H1 (cell line): ENCODE data around the gene ACVRL1. TPM values are rescaled to one million over a fixed set of nuclear protein-coding genes. Genes with fewer than 3 reads are reported as not detected.

ENCODE experiments used
- CTCF ChIA-PET: fragments of 300-600 bp; sonication (Branson Sonifier 250); formaldehyde crosslinking; loops from one replicate; lab custom pipeline; 2021; ENCODE audit not compliant: partially characterized antibody; lab: Charles Lee
- POLR2A ChIA-PET: fragments of 300-600 bp; sonication (Branson Sonifier 250); formaldehyde crosslinking; loops from one replicate; lab custom pipeline; 2021; ENCODE audit warnings: inconsistent platforms; ENCODE audit not compliant: partially characterized antibody; lab: Charles Lee
- DNase-seq, 2 experiments: peaks; one replicate each; pipeline versions ENCODE4 v3.0.0 to v3.0.0-alpha.2; 2010 to 2022; ENCODE audit warnings: low spot score in 2 of 2, low read depth in 1 of 2, mixed read lengths in 1 of 2
- FAIRE-seq: peaks from 2 replicates; lab custom pipeline; 2011; peaks lifted over from hg19 to GRCh38; lab: Jason Lieb, UNC
- H2AFZ ChIP-seq: 2 replicates; pipeline ENCODE4 v1.8.1; 2012; ENCODE audit warnings: low read length, inconsistent platforms
- H2AK5ac ChIP-seq: 2 replicates; pipeline ENCODE4 v1.6.1; 2013; ENCODE audit warnings: low read depth, low read length
- H2BK120ac ChIP-seq: replicated peaks from 2 replicates; pipeline ENCODE3; 2013; ENCODE audit warnings: low read depth, low read length, inconsistent platforms
- H2BK12ac ChIP-seq: 2 replicates; pipeline ENCODE4 v1.6.1; 2013; ENCODE audit warnings: low read depth, low read length
- H2BK15ac ChIP-seq: 2 replicates; pipeline ENCODE4 v1.6.1; 2013; ENCODE audit warnings: low read length
- H2BK20ac ChIP-seq: 2 replicates; pipeline ENCODE4 v1.6.1; 2013; ENCODE audit warnings: low read length
- H2BK5ac ChIP-seq: 2 replicates; pipeline ENCODE4 v1.6.1; 2013; ENCODE audit warnings: low read depth, low read length
- H3K14ac ChIP-seq: 2 replicates; pipeline ENCODE4 v1.6.1; 2013; ENCODE audit warnings: inconsistent platforms; ENCODE audit not compliant: insufficient read length
- H3K18ac ChIP-seq: 2 replicates; pipeline ENCODE4 v1.6.1; 2013; ENCODE audit warnings: low read length; ENCODE audit errors: extremely low read depth
- H3K23ac ChIP-seq: 2 replicates; pipeline ENCODE4 v1.6.1; 2013; ENCODE audit warnings: inconsistent platforms; ENCODE audit not compliant: insufficient read length
- H3K23me2 ChIP-seq: 2 replicates; pipeline ENCODE4 v1.6.1; 2013; ENCODE audit warnings: low read depth, low read length
- H3K27ac ChIP-seq: 2 replicates; pipeline ENCODE4 v1.6.1; 2011; ENCODE audit warnings: low read depth, low read length, inconsistent platforms
- H3K27me3 ChIP-seq, 4 experiments: replicated peaks in 1 of 4; 1 replicate in 1 of 4; 2 replicates in 3 of 4; pipeline versions ENCODE4 v1.6.1 to v1.8.1; 2011 to 2013; ENCODE audit warnings: low read length in 3 of 4, mild to moderate bottlenecking in 3 of 4, inconsistent platforms in 2 of 4, mixed read lengths in 2 of 4, moderate library complexity in 1 of 4; ENCODE audit not compliant: control insufficient read depth in 3 of 4, insufficient read depth in 3 of 4; ENCODE audit errors: extremely low read depth in 1 of 4
- H3K36me3 ChIP-seq, 4 experiments: 2 replicates each; pipeline versions ENCODE4 v1.6.1 to v1.8.1; 2011 to 2013; ENCODE audit warnings: mild to moderate bottlenecking in 4 of 4, low read length in 3 of 4, moderate library complexity in 2 of 4, control low read depth in 1 of 4, inconsistent platforms in 1 of 4; ENCODE audit not compliant: insufficient read depth in 4 of 4, control insufficient read depth in 2 of 4
- H3K4ac ChIP-seq: replicated peaks from 2 replicates; pipeline ENCODE3; 2013; ENCODE audit warnings: low read length, low read depth, mixed read lengths, inconsistent platforms; ENCODE audit not compliant: insufficient read length
- H3K4me1 ChIP-seq, 4 experiments: replicated peaks in 1 of 4; 1 replicate in 1 of 4; 2 replicates in 3 of 4; pipeline versions ENCODE4 v1.6.1 to v1.8.1; 2011 to 2013; ENCODE audit warnings: low read length in 3 of 4, inconsistent platforms in 2 of 4, mixed read lengths in 1 of 4; ENCODE audit not compliant: insufficient read depth in 4 of 4, control insufficient read depth in 3 of 4
- H3K4me2 ChIP-seq, 2 experiments: 2 replicates each; pipeline versions ENCODE4 v1.6.1 to v1.8.1; 2011 to 2013; ENCODE audit warnings: low read depth in 2 of 2, low read length in 2 of 2, control low read depth in 1 of 2, inconsistent platforms in 1 of 2, mild to moderate bottlenecking in 1 of 2; ENCODE audit not compliant: insufficient read depth in 1 of 2
- H3K4me3 ChIP-seq, 4 experiments: fragments of 200-600, 300-600 bp in 1 of 4; sonication (generic), shearing (Covaris generic), sonication (Bioruptor Twin) in 1 of 4; 2 replicates each; pipeline versions ENCODE4 v1.5.1 to v1.8.1; 2011 to 2016; ENCODE audit warnings: low read length in 4 of 4, low read depth in 3 of 4, control low read depth in 2 of 4, inconsistent platforms in 2 of 4, mild to moderate bottlenecking in 2 of 4, mixed read lengths in 1 of 4, moderate library complexity in 1 of 4; ENCODE audit not compliant: insufficient read depth in 2 of 4; ENCODE audit errors: extremely low read depth in 1 of 4
- H3K56ac ChIP-seq: replicated peaks from 2 replicates; pipeline ENCODE3; 2013; ENCODE audit warnings: low read depth, mild to moderate bottlenecking, mixed read lengths, low read length, inconsistent platforms; ENCODE audit not compliant: insufficient read length
- H3K79me1 ChIP-seq: 2 replicates; pipeline ENCODE4 v1.6.1; 2013; ENCODE audit warnings: low read depth, low read length, control low read depth
- H3K79me2 ChIP-seq, 2 experiments: 2 replicates each; pipeline versions ENCODE4 v1.6.1 to v1.8.1; 2012 to 2013; ENCODE audit warnings: low read length in 2 of 2, mild to moderate bottlenecking in 2 of 2, inconsistent platforms in 1 of 2; ENCODE audit not compliant: insufficient read depth in 2 of 2, control insufficient read depth in 1 of 2
- H3K9ac ChIP-seq, 4 experiments: replicated peaks in 1 of 4; 1 replicate in 1 of 4; 2 replicates in 3 of 4; pipeline versions ENCODE4 v1.6.1 to v1.8.1; 2011 to 2013; ENCODE audit warnings: low read depth in 3 of 4, low read length in 3 of 4, control low read depth in 2 of 4, mild to moderate bottlenecking in 2 of 4, moderate library complexity in 2 of 4, inconsistent platforms in 1 of 4; ENCODE audit errors: extremely low read depth in 1 of 4
- H3K9me3 ChIP-seq, 2 experiments: 2 replicates each; pipeline versions ENCODE4 v1.6.1 to v1.8.1; 2012 to 2013; ENCODE audit warnings: mild to moderate bottlenecking in 2 of 2, moderate library complexity in 2 of 2, control low read depth in 1 of 2, inconsistent platforms in 1 of 2, low read depth in 1 of 2, low read length in 1 of 2, mixed read lengths in 1 of 2; ENCODE audit not compliant: insufficient read depth in 2 of 2
- H4K20me1 ChIP-seq, 2 experiments: replicated peaks in 1 of 2; 2 replicates each; pipeline versions ENCODE3 to v1.8.1; 2011 to 2013; ENCODE audit warnings: inconsistent platforms in 2 of 2, low read length in 2 of 2, mild to moderate bottlenecking in 1 of 2; ENCODE audit not compliant: insufficient read depth in 2 of 2, control insufficient read depth in 1 of 2
- H4K5ac ChIP-seq: 2 replicates; pipeline ENCODE4 v1.6.1; 2013; ENCODE audit warnings: low read length, low read depth, mixed read lengths, inconsistent platforms; ENCODE audit not compliant: insufficient read length
- H4K8ac ChIP-seq: 2 replicates; pipeline ENCODE4 v1.8.0; 2013; ENCODE audit warnings: mild to moderate bottlenecking, moderate library complexity, low read length, inconsistent platforms; ENCODE audit not compliant: insufficient read depth; ENCODE audit errors: extremely low read depth
- H4K91ac ChIP-seq: replicated peaks from 2 replicates; pipeline ENCODE3; 2013; ENCODE audit warnings: low read length, mixed read lengths, inconsistent platforms; ENCODE audit not compliant: insufficient read length
- ASH2L ChIP-seq: fragments of 200-600, 300-600 bp; sonication (generic); IDR thresholded peaks from one replicate; pipeline ENCODE4 v1.7.1; 2017; ENCODE audit warnings: low read length
- BCL11A ChIP-seq, 2 experiments: IDR thresholded peaks; one replicate each; pipeline ENCODE4 v1.6.1; 2011; ENCODE audit warnings: low read depth in 2 of 2, low read length in 2 of 2, mild to moderate bottlenecking in 2 of 2
- CBX5 ChIP-seq: fragments of 300-800, 300-1000 bp; sonication (generic); IDR thresholded peaks from 2 replicates; pipeline ENCODE4 v1.7.1; 2016; ENCODE audit warnings: antibody characterized with exemption, low read length, low read depth
- CHD1 ChIP-seq: IDR thresholded peaks from 2 replicates; pipeline ENCODE4 v1.6.1; 2012; ENCODE audit warnings: low read depth, low read length, improper control_type of control experiment
- GABPA ChIP-seq: IDR thresholded peaks from 2 replicates; pipeline ENCODE4 v1.6.1; 2011; ENCODE audit warnings: mild to moderate bottlenecking, low read length, moderate library complexity, borderline replicate concordance; ENCODE audit not compliant: insufficient read depth
- GTF2F1 ChIP-seq: IDR thresholded peaks from 2 replicates; pipeline ENCODE4 v1.6.1; 2012; ENCODE audit warnings: low read depth, low read length, improper control_type of control experiment, borderline replicate concordance
- JUND ChIP-seq: IDR thresholded peaks from 2 replicates; pipeline ENCODE4 v1.6.1; 2011; ENCODE audit warnings: mild to moderate bottlenecking, improper control_type of control experiment, low read length
- KDM4A ChIP-seq: IDR thresholded peaks from one replicate; pipeline ENCODE4 v1.7.1; 2012; ENCODE audit warnings: low read depth, mild to moderate bottlenecking, moderate library complexity, low read length, inconsistent platforms; ENCODE audit not compliant: severe bottlenecking
- POLR2AphosphoS5 ChIP-seq: IDR thresholded peaks from 2 replicates; pipeline ENCODE4 v1.6.1; 2011; ENCODE audit warnings: low read depth, low read length
- RFX5 ChIP-seq: IDR thresholded peaks from 2 replicates; pipeline ENCODE4 v1.6.1; 2011; ENCODE audit warnings: low read depth, low read length, improper control_type of control experiment, borderline replicate concordance
- TAF1 ChIP-seq: IDR thresholded peaks from 2 replicates; pipeline ENCODE4 v1.6.1; 2011; ENCODE audit warnings: mild to moderate bottlenecking, low read depth, low read length
- TEAD4 ChIP-seq: IDR thresholded peaks from 2 replicates; pipeline ENCODE4 v1.6.1; 2012; ENCODE audit warnings: low read depth, low read length, inconsistent platforms, mixed read lengths
- YY1 ChIP-seq: IDR thresholded peaks from 2 replicates; pipeline ENCODE4 v1.6.1; 2011; ENCODE audit warnings: low read depth, mild to moderate bottlenecking, low read length
- WGBS, 2 experiments: shearing (Covaris generic) in 1 of 2; methylation state at CpG; one replicate each; pipeline versions ENCODE4 v1.1.6 to v1.1.7; 2013 to 2015; ENCODE audit warnings: low lambda C conversion rate in 2 of 2, mixed read lengths in 2 of 2, inconsistent platforms in 1 of 2, low coverage in 1 of 2, missing lambda C conversion rate in 1 of 2; ENCODE audit not compliant: insufficient replicate concordance in 2 of 2, insufficient coverage in 1 of 2, insufficient read length in 1 of 2; ENCODE audit errors: extremely low coverage in 1 of 2, missing lambda C conversion rate in 1 of 2; 5-methylcytosine and 5-hydroxymethylcytosine counted together
- polyA plus RNA-seq, 7 experiments: library from polyadenylated mRNA; depleted of rRNA in 3 of 7; stranded (reverse) in 5 of 7; unstranded in 2 of 7; fragments of >200 nt in 5 of 7; fragments of 200-250 nt in 2 of 7; gene quantifications; 1 replicate in 5 of 7; 2 replicates in 1 of 7; 4 replicates in 1 of 7; pipeline versions ENCODE4 v1.2.1 to v1.2.3, GENCODE V29; 2011 to 2013; ENCODE audit warnings: missing spikeins in 2 of 7, mixed read lengths in 2 of 7
- total RNA-seq: library from RNA; stranded (reverse); fragmentation: NEBNext Ultra II Directional; extraction: Animal tissue kit (Norgen Biotek cat#: 25700); gene quantifications from 2 replicates; pipeline ENCODE4 v1.2.1, GENCODE V29; 2021

The ACVRL1 gene
- total and polyA plus RNA-seq, 2 of the 8 experiments (the other 6 are each of a cell fraction or from before 2014, with no cell fraction given): 0.09 to 0.35 TPM

- peak overlapping the region; percentile 75 for H2AK5ac ChIP-seq
- H4K5ac ChIP-seq: no peak overlapping the region
- H3K56ac ChIP-seq: no peak overlapping the region
- H3K27ac ChIP-seq: no peak overlapping the region; the same call in 1 of the 2 replicates
- no peak overlapping the region for H3K14ac ChIP-seq
- peak overlapping the region; percentile 31 for H4K91ac ChIP-seq
- no peaks in the 10 kb centered on the region for H3K9me3 ChIP-seq
- H3K4ac ChIP-seq: no peak overlapping the region
- H3K27me3 ChIP-seq: peaks cover 0 to 28% (median 21%) of the 10 kb centered on the region in 4 experiments; a peak in 6 of 7 replicates
- WGBS, 2 experiments: 53% methylated on average over 11 of the region's 12 CpGs; no CpG with 5 or more reads in 1 of the 2 experiments
- peak overlapping the region; percentile 41 to 73 (median 66) for H3K4me3 ChIP-seq
- H3K4me2 ChIP-seq: peak overlapping the region; percentile 97 to 100
- peak overlapping the region; percentile 97 for H3K18ac ChIP-seq
- ChIA-PET CTCF (interaction anchor here (0.7 to 6.8 kb wide), 17 partner anchors 9 to 58 kb away, joined by 3 to 90 read pairs (median 5); partner anchors contain the start of genes ANKRD33 and FIGNL2), POLR2A (interaction anchor here (0.7 to 11.2 kb wide), 25 partner anchors 10 to 445 kb away, joined by 3 to 107 read pairs (median 4); partner anchors contain the start of genes ANKRD33 and FIGNL2)
- peak overlapping the region; percentile 60; the same call in 1 of the 2 replicates for H2BK5ac ChIP-seq
- H2AFZ ChIP-seq: no peak overlapping the region
- peak overlapping the region; percentile 77 for H2BK15ac ChIP-seq
- H3K36me3 ChIP-seq: no peaks in the 10 kb centered on the region
- H2BK120ac ChIP-seq: no peak overlapping the region
- H4K20me1 ChIP-seq: no peaks in the 10 kb centered on the region
- H3K9ac ChIP-seq: peak overlapping the region in 1 of 4 experiments; percentile 18; a peak in 2 of 7 replicates
- no peaks in the 10 kb centered on the region for H3K79me2 ChIP-seq
- H2BK12ac ChIP-seq: peak overlapping the region; percentile 96
- no peak for FAIRE-seq
- peaks cover 18 to 42% (median 35%) of the 10 kb centered on the region in 4 experiments for H3K4me1 ChIP-seq
- H3K79me1 ChIP-seq: no peaks in the 10 kb centered on the region
- no peak overlapping the region for H3K23ac ChIP-seq
- peaks cover 23% of the 10 kb centered on the region for H3K23me2 ChIP-seq
- no peak overlapping the region for H4K8ac ChIP-seq
- peak overlapping the region; percentile 94 for H2BK20ac ChIP-seq
- no peak for DNase-seq
- TF ChIP-seq CBX5 (no peak), ASH2L (no peak), BCL11A (IDR thresholded peaks at IDR 0.05; ENCODE audit: low read depth in 2 of 2, low read length in 2 of 2) (no peak), KDM4A (no peak), JUND (no peak), RFX5 (no peak), GABPA (no peak), YY1 (no peak), POLR2AphosphoS5 (no peak), TAF1 (no peak), TEAD4 (peak; percentile 71), GTF2F1 (no peak), CHD1 (no peak)
These were observed 42.3 kb upstream of the ACVRL1 start for GRCh38 chr12:51864833-51865670.
